Measurements from ENCODE around the gene BRD3OS.
"Not testable (repeated sequence)": the region's sequence is repeated elsewhere in the genome, so short reads cannot be mapped to it uniquely, and the experiment has no call there.

BRD3OS gene

DNA sequence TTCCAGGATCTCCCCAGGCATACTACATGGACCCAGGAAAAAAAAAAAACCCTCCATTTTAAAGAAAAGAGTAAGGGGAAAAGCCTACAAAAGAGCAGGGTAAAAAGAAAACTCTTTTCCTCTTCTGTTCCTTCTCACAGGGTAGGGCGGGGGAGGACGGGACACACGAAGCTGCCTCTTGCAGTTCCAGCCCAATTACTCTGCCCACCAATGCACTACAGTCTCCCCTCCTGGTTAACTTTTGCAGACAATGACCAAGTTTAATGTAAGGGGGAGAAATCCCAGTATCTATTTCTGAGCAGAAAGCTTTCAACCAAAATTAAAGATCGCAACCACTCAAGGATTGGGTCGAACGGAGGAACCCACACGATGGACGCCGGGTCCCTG, 41.2 kb downstream of the BRD3OS start:
- no peak for DNase-seq

GRCh38 chr9:134066913-134067851, 41.9 kb downstream of the BRD3OS start:
- no peak for DNase-seq

DNA sequence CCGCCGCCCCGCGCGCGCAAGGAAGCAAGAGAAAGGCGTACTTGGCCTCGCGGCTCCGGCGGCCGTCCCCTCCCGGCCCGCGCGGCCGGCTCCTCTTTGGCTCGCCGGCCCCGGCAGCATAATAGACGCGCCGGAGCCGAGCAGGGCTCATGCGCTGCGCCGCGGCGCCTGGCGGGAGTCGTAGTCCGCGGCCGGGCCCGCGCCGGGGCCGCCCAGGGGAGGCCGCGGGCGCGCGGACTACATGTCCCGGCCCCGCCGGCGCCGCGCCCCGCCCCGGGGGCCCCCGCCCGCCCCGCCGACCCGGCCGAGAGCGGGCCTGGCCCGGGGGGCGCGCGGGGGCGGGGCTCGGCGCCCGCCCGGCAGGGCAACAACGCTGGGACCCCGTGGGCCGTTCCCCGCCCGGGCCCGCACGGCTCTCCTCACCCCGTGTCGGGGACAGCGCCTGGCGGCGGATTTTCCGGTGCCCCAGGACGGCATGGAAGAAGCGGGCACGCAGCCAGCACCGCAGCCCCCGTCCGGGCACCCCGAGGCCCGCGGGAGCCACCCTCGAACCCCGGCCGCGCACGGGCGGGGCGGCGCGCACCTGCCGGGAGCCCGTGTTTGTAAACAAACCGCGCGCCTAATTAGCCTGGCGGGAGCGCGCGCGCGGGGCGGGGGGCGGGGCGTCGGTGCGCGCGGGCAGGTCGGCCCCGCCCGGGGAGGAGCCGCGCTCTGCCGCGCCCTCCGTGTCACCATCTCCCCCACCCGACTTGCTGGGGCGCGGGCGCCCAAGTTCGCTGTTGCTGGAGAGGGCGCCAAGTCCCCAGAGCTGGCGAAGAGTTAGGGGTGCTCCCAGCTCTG, 42.8 kb downstream of the BRD3OS start, which contains the start of gene BRD3:
Gene BRD3 (minus strand): TSS at position 123 of the 840 bp plus-strand sequence. CDS start 14,549 bp downstream, outside the sequence.
- DNase-seq = peak; percentile 66

- DNase-seq = peak; percentile 62
Observed at GRCh38 chr9:134068744-134069479, 43.6 kb downstream of the BRD3OS start.

DNA sequence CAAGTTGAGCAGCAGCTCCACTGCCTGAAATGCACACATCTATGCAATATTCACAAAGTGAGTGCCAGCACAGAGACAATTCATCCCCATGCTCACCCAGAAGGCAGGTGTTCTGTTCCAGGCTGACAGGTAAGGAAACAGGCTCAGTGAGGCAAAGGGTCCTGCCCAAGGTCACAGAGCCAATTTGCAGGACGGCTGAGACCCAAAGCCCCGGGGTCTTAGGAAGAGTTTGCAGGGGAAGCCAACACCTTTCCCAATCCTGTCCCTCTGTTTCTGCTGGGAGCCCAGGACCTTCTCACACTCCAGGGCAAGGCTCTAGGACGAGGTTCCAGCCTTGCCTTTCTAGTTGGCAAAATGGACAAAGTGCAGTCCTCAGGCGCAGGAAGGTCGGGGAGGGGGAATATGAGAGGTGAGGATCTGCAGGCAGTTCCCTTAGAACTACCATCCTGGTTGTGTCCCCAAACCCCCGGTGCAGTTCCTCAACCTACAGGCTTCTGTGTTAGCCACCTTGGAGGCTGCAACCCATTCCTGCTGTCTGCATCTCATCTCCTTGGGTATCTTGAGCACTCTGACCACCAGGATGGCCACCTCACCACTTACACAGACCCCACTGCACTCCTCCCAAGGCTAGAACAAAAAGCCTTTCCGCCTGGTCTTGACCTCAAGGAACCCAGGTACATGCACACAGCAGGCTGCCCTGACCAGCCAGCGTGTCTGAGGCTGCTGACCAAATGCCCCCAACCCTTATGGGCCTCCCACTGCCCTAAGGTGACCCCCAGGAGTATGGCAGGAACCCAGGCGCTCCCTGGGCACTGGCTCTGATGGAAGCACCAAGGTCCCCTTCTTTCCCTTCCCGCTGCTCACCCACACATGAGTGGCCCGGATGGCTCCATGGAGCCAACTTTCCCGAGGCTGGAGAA, 44.5 kb downstream of the BRD3OS start:
- DNase-seq = no peak

GRCh38 chr9:134071149-134071548, 45.9 kb downstream of the BRD3OS start:
- DNase-seq = no peak

DNA sequence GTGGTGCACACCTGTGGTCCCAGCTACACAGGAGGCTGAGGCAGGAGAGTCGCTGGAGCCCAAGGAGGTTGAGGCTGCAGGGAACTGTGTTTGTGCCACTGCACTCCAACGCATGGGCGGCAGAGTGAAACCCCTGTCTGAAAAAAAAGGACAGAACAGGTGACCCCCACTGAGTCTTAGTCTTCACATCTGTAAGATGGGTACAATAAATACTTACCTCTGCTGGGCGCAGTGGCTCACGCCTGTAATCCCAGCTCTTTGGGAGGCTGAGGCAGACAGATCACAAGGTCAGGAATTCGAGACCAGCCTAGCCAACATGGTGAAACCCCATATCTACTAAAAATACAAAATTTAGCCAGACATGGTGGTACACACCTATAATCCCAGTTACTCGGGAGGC, 47.4 kb downstream of the BRD3OS start:
- DNase-seq = not testable (repeated sequence)

GRCh38 chr9:134073500-134073899, 48.2 kb downstream of the BRD3OS start:
- no peak for DNase-seq

DNA sequence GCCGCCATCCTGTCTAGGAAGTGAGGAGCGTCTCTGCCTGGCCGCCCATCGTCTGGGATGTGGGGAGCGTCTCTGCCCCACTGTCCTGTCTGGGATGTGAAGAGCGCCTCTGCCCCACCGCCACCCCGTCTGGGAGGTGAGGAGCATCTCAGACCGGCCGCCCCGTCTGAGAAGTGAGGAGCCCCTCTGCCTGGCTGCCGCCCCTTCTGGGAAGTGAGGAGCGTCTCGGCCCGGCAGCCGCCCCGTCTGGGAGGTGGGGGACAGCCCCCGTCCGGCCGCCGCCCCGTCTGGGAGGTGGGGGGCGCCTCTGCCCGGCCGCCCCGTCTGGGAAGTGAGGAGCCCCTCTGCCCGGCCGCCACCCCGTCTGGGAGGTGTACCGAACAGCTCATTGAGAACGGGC, 50.4 kb downstream of the BRD3OS start:
- DNase-seq = not testable (repeated sequence)

DNA sequence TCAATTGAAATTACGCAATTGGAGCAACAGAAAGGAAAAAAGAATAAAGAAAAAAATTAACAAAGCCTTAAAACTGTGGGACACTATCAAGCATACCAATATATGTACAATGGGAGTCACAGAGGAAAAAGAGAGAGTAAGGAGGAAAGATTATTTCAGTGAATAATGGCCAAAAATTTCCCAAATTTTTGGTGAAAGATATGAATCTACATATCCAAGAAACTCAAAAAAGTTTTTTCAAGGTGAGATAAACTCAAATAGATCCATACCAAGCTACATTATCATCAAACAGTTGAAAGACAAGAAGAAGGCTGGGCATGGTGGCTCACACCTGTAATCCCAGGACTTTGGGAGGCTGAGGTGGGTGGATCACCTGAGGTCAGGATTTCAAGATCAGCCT, 51.4 kb downstream of the BRD3OS start:
- DNase-seq = no peak
